Heart right ventricle (tissue), 16 donors: ENCODE measurements around the gene RPS19. TPM values are rescaled to one million over a fixed set of nuclear protein-coding genes. Genes with fewer than 3 reads are reported as not detected.
A peak's percentile ranks its signal among the peaks of the same experiment; 100 is the strongest.

Experiments
- ATAC-seq, 8 donors: fragments of 200-7000 bp; cut with Tn5 transposase; one replicate each; pipeline ENCODE4 v1.9.1; 2020; ENCODE audit warnings: mild to moderate bottlenecking in 8 of 8, moderate library complexity in 8 of 8, moderate number of reproducible peaks in 1 of 8
- DNase-seq, 2 donors: peaks; one replicate each; pipeline ENCODE4 v3.0.0-alpha.2; 2020
- H3K27ac ChIP-seq, 10 donors: fragments of 200-600 bp; sonication (generic) in 2 of 10; one replicate each; pipeline versions ENCODE4 v1.5.0 to v1.8.0; 2020 to 2022; ENCODE audit warnings: mild to moderate bottlenecking in 3 of 10
- H3K27me3 ChIP-seq, 7 donors: fragments of 200-600 bp; one replicate each; pipeline ENCODE4 v1.8.0; 2021 to 2022; ENCODE audit warnings: mild to moderate bottlenecking in 2 of 7
- H3K36me3 ChIP-seq, 9 donors: fragments of 200-600 bp; sonication (generic) in 1 of 9; one replicate each; pipeline versions ENCODE4 v1.5.0 to v1.8.0; 2020 to 2022; ENCODE audit warnings: mild to moderate bottlenecking in 2 of 9
- H3K4me1 ChIP-seq, 9 donors: fragments of 200-600 bp; sonication (generic) in 1 of 9; one replicate each; pipeline versions ENCODE4 v1.5.0 to v1.8.0; 2020 to 2022; ENCODE audit warnings: mild to moderate bottlenecking in 4 of 9
- H3K4me3 ChIP-seq, 10 donors: fragments of 200-600 bp; sonication (generic) in 2 of 10; one replicate each; pipeline versions ENCODE4 v1.5.0 to v1.8.0; 2020 to 2022; ENCODE audit warnings: mild to moderate bottlenecking in 7 of 10, moderate library complexity in 2 of 10
- H3K9me3 ChIP-seq, 11 donors: fragments of 200-600 bp in 10 of 11; sonication (generic) in 2 of 11; one replicate each; pipeline versions ENCODE4 v1.5.0 to v1.8.0; 2013 to 2022; ENCODE audit warnings: mild to moderate bottlenecking in 2 of 11, control low read depth in 1 of 11, moderate library complexity in 1 of 11
- CTCF ChIP-seq, 9 donors: fragments of 200-600 bp; sonication (generic) in 2 of 9; IDR thresholded peaks; one replicate each; pipeline versions ENCODE4 v1.5.0 to v1.8.0; 2021 to 2022; ENCODE audit warnings: antibody characterized with exemption in 9 of 9, mild to moderate bottlenecking in 5 of 9, moderate library complexity in 1 of 9
- WGBS, 2 donors: extraction: QIAGEN DNeasy Blood & Tissue Kit; methylation state at CpG; one replicate each; pipeline ENCODE4 v1.1.7; 2013; ENCODE audit warnings: inconsistent platforms in 1 of 2; 5-methylcytosine and 5-hydroxymethylcytosine counted together
- intact Hi-C, 10 donors: fragments of 100-400 bp; cut with DNase I; formaldehyde crosslinking; loops; one replicate each; pipeline versions ENCODE4 v1.11.1 to v1.14.2; 2022
- polyA plus RNA-seq, 2 donors: library from polyadenylated mRNA; stranded (reverse); fragments of 200-250 nt; gene quantifications; one replicate each; pipeline ENCODE4 v1.2.3, GENCODE V29; 2013
- total RNA-seq, 10 donors: library from RNA; stranded (reverse); fragmentation: NEBNext Ultra II Directional in 3 of 10; extraction: Animal tissue kit (Norgen Biotek cat#: 25700) in 3 of 10; gene quantifications; one replicate each; pipeline versions ENCODE4 v1.2.1 to v1.2.4, GENCODE V29; 2021 to 2023
- donor health status: Arrhythmogenic right ventricular cardiomyopathy.
- donor health status: ischemic (EF 13 %, LVEDD 7.1; RV severe dilation, severe dysfunction).
- donor health status: healthy with polysubstance abuse.
- donor health status: DM: no; HTN: yes; CAD: no.
- donor health status: DM: no; HTN: no; CAD: no.
- donor health status: ischemic (EF 25% LVEDD 6.9; RV normal size, moderate dysfunction).
- donor health status: ischemic (EF 25% LVEDD 5.7; RV mildly dilated, moderate dysfunction).
- donor health status: healthy.
- donor health status: DM: yes; HTN: yes; CAD: no.
- donor health status: Ischemic cardiomyopathy.
- donor health status: ischemic (EF 35%, LVEDD 5.7; RV mildly dilated, moderate dysfunction).
- donor health status: nonischemic (EF 11% LVEDD 7.7; RV severe dilation, severe dysfunction).
- donor health status: DM: yes; HTN: yes; CAD: no.
- donor health status: PGD.
- donor health status: ischemic (EF 29% LVEDD 5.4; RV normal size, mild dysfunction).
- donor health status: nonischemic (EF 23%, LVEDD 6.1; RV moderate dilation, normal function).

Gene RPS19
- total and polyA plus RNA-seq, 12 donors: 446 to 1,996 (median 596) TPM

GRCh38 chr19:41868989-41869300, 8.9 kb downstream of the RPS19 start:
- Histone ChIP-seq H3K36me3 (peaks cover 0 to 86% (median 43%) of the 10 kb centered on the region in 9 donors), H3K4me3 (no peak overlapping the region), H3K9me3 (no peaks in the 10 kb centered on the region), H3K27ac (peak overlapping the region in 1 of 10 donors; percentile 10), H3K27me3 (no peaks in the 10 kb centered on the region), H3K4me1 (peaks cover 0 to 81% (median 60%) of the 10 kb centered on the region in 9 donors)
- ATAC-seq (no peak), DNase-seq (no peak)
- TF ChIP-seq CTCF (IDR thresholded peaks at IDR 0.05): no peak
- WGBS, 2 donors: 82 to 88% methylated on average over 12 of the region's 12 CpGs
- intact Hi-C loops: no loop called here

- Histone ChIP-seq H3K4me3 (no peak overlapping the region), H3K27me3 (no peaks in the 10 kb centered on the region), H3K27ac (peak overlapping the region in 1 of 10 donors; percentile 68), H3K4me1 (peaks cover 0 to 81% (median 57%) of the 10 kb centered on the region in 9 donors), H3K9me3 (no peaks in the 10 kb centered on the region), H3K36me3 (peaks cover 0 to 81% (median 38%) of the 10 kb centered on the region in 9 donors)
- DNase-seq: no peak
- WGBS, 2 donors: 85 to 87% methylated on average over 13 of the region's 13 CpGs
- no peak for ATAC-seq
- no peak for TF ChIP-seq CTCF (IDR thresholded peaks at IDR 0.05)
- intact Hi-C loops: no loop called here
Observed at GRCh38 chr19:41869374-41869955, 9.4 kb downstream of the RPS19 start.

DNA sequence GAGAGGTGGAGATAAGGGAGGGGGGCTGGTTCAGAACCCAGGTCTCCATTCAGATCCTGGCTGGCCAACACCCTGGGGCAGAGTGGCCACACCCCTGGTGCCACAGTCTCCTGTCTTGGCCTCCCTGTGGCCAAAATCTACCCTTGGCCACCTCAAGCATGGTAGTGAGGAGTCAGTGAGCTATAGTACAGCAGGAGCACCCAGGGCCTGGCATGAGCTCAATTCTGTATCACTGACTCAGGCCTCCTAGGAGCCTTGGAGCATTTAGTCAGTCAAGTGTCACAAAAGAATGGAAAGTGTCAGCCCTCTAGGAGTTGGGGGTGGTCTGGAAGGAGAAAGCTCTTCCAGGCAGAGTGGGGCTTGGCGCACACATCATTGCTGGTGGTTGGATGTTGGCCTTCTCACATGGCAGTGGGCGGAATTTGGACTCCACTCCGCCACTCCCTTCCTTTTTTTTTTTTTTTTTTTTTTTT, 10.4 kb downstream of the RPS19 start:
- intact Hi-C loops: loop anchor here in 9 of 10 donors (5.0 to 10.0 kb wide), 6 partner anchors 62 to 87 kb away; partner anchors contain the start of gene RABAC1 (in 3 of the 9)
- DNase-seq (no peak), ATAC-seq (peak in 2 of 8 donors; percentile 4 to 14)
- peaks cover 0 to 71% (median 32%) of the 10 kb centered on the region in 9 donors for H3K36me3 ChIP-seq
- H3K4me1 ChIP-seq: peaks cover 0 to 86% (median 47%) of the 10 kb centered on the region in 9 donors
- 44 to 68% methylated on average over 3 of the region's 3 CpGs for WGBS, 2 donors
- H3K27me3 ChIP-seq: no peaks in the 10 kb centered on the region
- no peaks in the 10 kb centered on the region for H3K9me3 ChIP-seq
- TF ChIP-seq CTCF (IDR thresholded peaks at IDR 0.05): no peak
- peak overlapping the region in 4 of 10 donors; percentile 23 to 78 (median 68) for H3K27ac ChIP-seq
- H3K4me3 ChIP-seq: no peak overlapping the region

DNA sequence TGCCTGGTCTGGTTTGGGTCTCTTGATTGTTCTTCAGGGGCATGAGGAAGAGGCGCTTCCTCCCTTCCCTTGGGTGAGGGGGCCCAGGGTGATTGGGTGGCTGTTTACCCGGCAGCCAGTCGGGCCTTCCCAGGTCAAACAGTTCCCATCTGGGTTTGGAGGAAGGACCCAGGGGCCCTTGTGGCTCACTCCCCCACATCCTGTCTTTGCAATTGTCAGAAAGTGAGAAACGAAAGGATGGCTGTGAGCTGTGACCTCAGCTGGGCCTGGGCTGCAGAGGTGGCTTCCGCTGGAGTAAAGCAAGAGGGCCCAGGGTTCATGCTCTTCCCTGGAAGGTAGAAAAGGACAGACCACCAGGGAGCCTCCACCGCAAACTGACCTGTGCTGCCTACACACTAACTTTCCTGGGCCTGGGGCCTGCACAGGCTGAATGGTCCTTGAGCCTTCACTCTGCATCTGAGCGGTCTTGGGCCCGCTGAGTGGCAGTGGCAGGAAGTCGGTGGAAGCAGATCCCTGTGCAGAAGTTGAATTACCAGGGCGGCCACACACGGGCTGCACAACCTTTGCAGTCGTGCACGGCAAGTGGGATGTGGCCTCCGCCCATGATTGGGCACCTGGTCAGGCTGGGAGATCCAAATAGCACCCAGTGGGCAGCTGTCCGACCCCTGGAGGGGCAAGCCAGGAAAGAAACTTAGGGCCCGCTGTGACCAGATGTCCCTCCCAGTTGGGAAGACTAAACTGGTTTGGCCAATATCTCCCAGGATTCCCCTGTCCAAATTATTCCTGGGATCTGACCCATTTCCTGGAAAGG, 11.7 kb downstream of the RPS19 start:
- intact Hi-C loops: loop anchor here (2.0 to 10.0 kb wide), 8 partner anchors 61 to 86 kb away; partner anchors contain the start of gene RABAC1 (in 3 of the 10)
- Histone ChIP-seq H3K36me3 (peaks cover 0 to 57% (median 32%) of the 10 kb centered on the region in 9 donors), H3K4me1 (peaks cover 0 to 96% (median 47%) of the 10 kb centered on the region in 9 donors), H3K4me3 (no peak overlapping the region), H3K9me3 (no peaks in the 10 kb centered on the region), H3K27ac (peak overlapping the region; percentile 17 to 78 (median 56)), H3K27me3 (no peaks in the 10 kb centered on the region)
- 57% methylated on average over 16 of the region's 16 CpGs for WGBS, 2 donors
- ATAC-seq (peak; percentile 15 to 74 (median 62)), DNase-seq (peak in 1 of 2 donors; percentile 37)
- no peak for TF ChIP-seq CTCF (IDR thresholded peaks at IDR 0.05)
